NCI-H2081 (cell line): ENCODE measurements around the gene CGN.

Source experiments
- DNase-seq, 2 experiments: peaks; one replicate each; lab custom pipeline; 2025; lab: John Stamatoyannopoulos, UW

Gene CGN

GRCh38 chr1:151547119-151547899, 36.1 kb downstream of the CGN start:
- no peak for DNase-seq

- no peak for DNase-seq
Observed at GRCh38 chr1:151547900-151548230, 36.7 kb downstream of the CGN start.

GRCh38 chr1:151549199-151549598, 38.0 kb downstream of the CGN start:
- no peak for DNase-seq

- DNase-seq, result no peak
Observed at GRCh38 chr1:151553659-151554058, 42.5 kb downstream of the CGN start.

GRCh38 chr1:151556052-151556451, 44.9 kb downstream of the CGN start:
- no peak for DNase-seq

GRCh38 chr1:151562661-151563060, 51.5 kb downstream of the CGN start:
- no peak for DNase-seq

- DNase-seq, result peak in 1 of 2 experiments; percentile 36
Observed at GRCh38 chr1:151563376-151563775, 52.2 kb downstream of the CGN start.

- DNase-seq, result no peak
Observed at GRCh38 chr1:151565502-151566189, 54.5 kb downstream of the CGN start.

GRCh38 chr1:151568626-151569088, 57.5 kb downstream of the CGN start:
- DNase-seq, result no peak

GRCh38 chr1:151570819-151571218, 59.6 kb downstream of the CGN start:
- DNase-seq, result peak; percentile 75 to 90

- no peak for DNase-seq
Observed at GRCh38 chr1:151574575-151575529, 63.7 kb downstream of the CGN start.

- DNase-seq, result no peak
Observed at GRCh38 chr1:151577173-151577572, 66.0 kb downstream of the CGN start.

GRCh38 chr1:151578941-151579340, 67.8 kb downstream of the CGN start:
- no peak for DNase-seq

- DNase-seq, result no peak
Observed at GRCh38 chr1:151579436-151580225, 68.4 kb downstream of the CGN start.

GRCh38 chr1:151581451-151581850, 70.3 kb downstream of the CGN start:
- DNase-seq, result no peak

GRCh38 chr1:151581921-151582320, 70.7 kb downstream of the CGN start:
- no peak for DNase-seq

GRCh38 chr1:151583796-151584195, 72.6 kb downstream of the CGN start:
- DNase-seq, result no peak

- DNase-seq, result no peak
Observed at GRCh38 chr1:151584278-151584677, 73.1 kb downstream of the CGN start.

GRCh38 chr1:151584780-151585179, 73.6 kb downstream of the CGN start:
- no peak for DNase-seq

- no peak for DNase-seq
Observed at GRCh38 chr1:151585622-151586021, 74.4 kb downstream of the CGN start.
